Measurements from ENCODE around the gene MRPL23.

GRCh38 chr11:1979607-1980006, 32.5 kb downstream of the MRPL23 start:
- TF ChIP-seq CREB5 (CRISPR knock-in tag; IDR thresholded peaks at IDR 0.05; ENCODE audit: low read depth): no peak
- TF ChIP-seq BACH2 (CRISPR knock-in tag; IDR thresholded peaks at IDR 0.05; ENCODE audit: borderline replicate concordance): no peak
- TF ChIP-seq ZFP30 (CRISPR knock-in tag; IDR thresholded peaks at IDR 0.05): no peak
- no peak for TF ChIP-seq CSRNP3 (CRISPR knock-in tag; IDR thresholded peaks at IDR 0.05)
- TF ChIP-seq GLIS3 (CRISPR knock-in tag; IDR thresholded peaks at IDR 0.05): no peak
- no peak for TF ChIP-seq ARNTL (CRISPR knock-in tag; IDR thresholded peaks at IDR 0.05; ENCODE audit: borderline replicate concordance, low read depth)
- no peak for TF ChIP-seq PATZ1 (CRISPR knock-in tag; IDR thresholded peaks at IDR 0.05; ENCODE audit: borderline replicate concordance)
- TF ChIP-seq CSDC2 (CRISPR knock-in tag; IDR thresholded peaks at IDR 0.05): no peak
- TF ChIP-seq TCF4 (CRISPR knock-in tag; IDR thresholded peaks at IDR 0.05; ENCODE audit: borderline replicate concordance): no peak
- TF ChIP-seq ZNF70 (CRISPR knock-in tag; IDR thresholded peaks at IDR 0.05): no peak
- no peak for TF ChIP-seq ZFP3 (CRISPR knock-in tag; IDR thresholded peaks at IDR 0.05)
- no peak for TF ChIP-seq ISL1 (CRISPR knock-in tag; IDR thresholded peaks at IDR 0.05)

All from SK-N-SH treated with all-trans-retinoic acid at 6 μM for 48 hours (cell line).